Right atrium auricular region (tissue), 2 donors: ENCODE measurements around the gene SLC36A3. TPM values are rescaled to one million over a fixed set of nuclear protein-coding genes. Genes with fewer than 3 reads are reported as not detected.

Experiments used
- DNase-seq: peaks from one replicate; pipeline ENCODE4 v3.0.0-alpha.2; 2019; ENCODE audit warnings: low spot score
- H3K27ac ChIP-seq, 2 donors: fragments of 200-600 bp; sonication (generic); 1 replicate in 1 of 2; 2 replicates in 1 of 2; pipeline ENCODE4 v1.5.1; 2016 to 2019
- H3K27me3 ChIP-seq, 2 donors: fragments of 200-600 bp; sonication (generic); one replicate each; pipeline versions ENCODE4 v1.5.1 to v1.6.0; 2017 to 2019
- H3K36me3 ChIP-seq: fragments of 200-600 bp; sonication (generic); one replicate; pipeline ENCODE4 v1.5.1; 2016
- H3K4me1 ChIP-seq, 2 donors: fragments of 200-600 bp; sonication (generic); one replicate each; pipeline versions ENCODE4 v1.5.1 to v1.6.0; 2017 to 2019
- H3K4me3 ChIP-seq, 2 donors: fragments of 200-600 bp; sonication (generic); 1 replicate in 1 of 2; 2 replicates in 1 of 2; pipeline ENCODE4 v1.5.1; 2017 to 2019; ENCODE audit warnings: mild to moderate bottlenecking in 1 of 2, moderate library complexity in 1 of 2
- H3K9me3 ChIP-seq, 2 donors: fragments of 200-600 bp; sonication (generic); one replicate each; pipeline ENCODE4 v1.5.1; 2019
- total RNA-seq, 2 donors: library from RNA; depleted of rRNA; stranded (reverse); fragments of >200 nt; gene quantifications; one replicate each; pipeline ENCODE4 v1.1.0, GENCODE V29; 2016
- TF ChIP-seq, protein P1 (sequence below), 2 donors: fragments of 200-600 bp; sonication (generic); IDR thresholded peaks; one replicate each; pipeline ENCODE4 v1.5.1; 2019; ENCODE audit warnings: antibody characterized with exemption in 2 of 2

Gene SLC36A3
- total RNA-seq, 2 donors from 2014 or later, result not detected

DNA sequence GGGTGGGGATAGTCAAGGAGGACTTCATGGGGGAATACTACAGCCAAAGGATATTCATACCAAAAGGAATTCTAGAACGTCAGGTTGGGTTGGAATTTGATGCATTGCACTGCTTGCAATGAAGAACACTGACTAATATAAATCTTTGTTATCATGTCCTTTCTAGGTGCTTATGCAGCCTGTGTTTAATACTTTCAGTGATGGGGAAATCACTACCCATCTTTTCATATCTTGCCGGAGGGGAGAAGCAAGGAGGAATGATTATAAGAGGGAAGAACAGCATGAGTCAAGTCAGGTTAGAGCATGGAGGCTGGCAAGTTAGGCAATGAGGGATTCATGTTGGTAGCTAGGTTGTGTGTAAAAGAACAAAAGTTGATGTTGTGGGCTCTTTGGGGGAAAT lies 74.6 kb downstream of the SLC36A3 start:
- Histone ChIP-seq H3K4me3 (no peak overlapping the region), H3K4me1 (peaks cover 0 to 13% of the 10 kb centered on the region in 2 donors), H3K36me3 (no peaks in the 10 kb centered on the region), H3K27ac (no peak overlapping the region), H3K27me3 (no peaks in the 10 kb centered on the region), H3K9me3 (no peaks in the 10 kb centered on the region)
- TF ChIP-seq, protein P1, sequence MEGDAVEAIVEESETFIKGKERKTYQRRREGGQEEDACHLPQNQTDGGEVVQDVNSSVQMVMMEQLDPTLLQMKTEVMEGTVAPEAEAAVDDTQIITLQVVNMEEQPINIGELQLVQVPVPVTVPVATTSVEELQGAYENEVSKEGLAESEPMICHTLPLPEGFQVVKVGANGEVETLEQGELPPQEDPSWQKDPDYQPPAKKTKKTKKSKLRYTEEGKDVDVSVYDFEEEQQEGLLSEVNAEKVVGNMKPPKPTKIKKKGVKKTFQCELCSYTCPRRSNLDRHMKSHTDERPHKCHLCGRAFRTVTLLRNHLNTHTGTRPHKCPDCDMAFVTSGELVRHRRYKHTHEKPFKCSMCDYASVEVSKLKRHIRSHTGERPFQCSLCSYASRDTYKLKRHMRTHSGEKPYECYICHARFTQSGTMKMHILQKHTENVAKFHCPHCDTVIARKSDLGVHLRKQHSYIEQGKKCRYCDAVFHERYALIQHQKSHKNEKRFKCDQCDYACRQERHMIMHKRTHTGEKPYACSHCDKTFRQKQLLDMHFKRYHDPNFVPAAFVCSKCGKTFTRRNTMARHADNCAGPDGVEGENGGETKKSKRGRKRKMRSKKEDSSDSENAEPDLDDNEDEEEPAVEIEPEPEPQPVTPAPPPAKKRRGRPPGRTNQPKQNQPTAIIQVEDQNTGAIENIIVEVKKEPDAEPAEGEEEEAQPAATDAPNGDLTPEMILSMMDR (IDR thresholded peaks at IDR 0.05), result no peak
- DNase-seq, result no peak

- TF ChIP-seq, protein P1 (IDR thresholded peaks at IDR 0.05), result no peak
- DNase-seq, result no peak
- Histone ChIP-seq H3K27me3 (no peaks in the 10 kb centered on the region), H3K4me1 (peaks cover 0 to 10% of the 10 kb centered on the region in 2 donors), H3K4me3 (no peak overlapping the region), H3K36me3 (no peaks in the 10 kb centered on the region), H3K9me3 (no peaks in the 10 kb centered on the region), H3K27ac (no peak overlapping the region)
Measured at GRCh38 chr5:151227918-151228447, 75.6 kb downstream of the SLC36A3 start.

Other genes starting within 250 kb of the SLC36A3 start
- gene TNIP1, start 222.7 kb downstream of the SLC36A3 start, total RNA-seq, result 10 to 100 TPM; 68.9 to 92.6 TPM
- gene ANXA6, start 146.0 kb downstream of the SLC36A3 start, total RNA-seq, result 100 to 1,000 TPM; 164 to 165 TPM
- 100 to 1,000 TPM; 185 to 202 TPM for gene CCDC69, start 79.7 kb downstream of the SLC36A3 start, total RNA-seq
- 10 to 100 TPM; 21.5 to 36.4 TPM for gene GM2A, start 50.6 kb downstream of the SLC36A3 start, total RNA-seq
- not detected for gene SLC36A2, start 43.8 kb upstream of the SLC36A3 start, total RNA-seq
- gene SLC36A1, start 143.8 kb upstream of the SLC36A3 start, total RNA-seq, result 1 to 10 TPM; 3.9 to 5.8 TPM